Measurements from ENCODE around the gene EIF3J. TPM values are rescaled to one million over a fixed set of nuclear protein-coding genes. Genes with fewer than 3 reads are reported as not detected.
"Not testable (repeated sequence)": the region's sequence is repeated elsewhere in the genome, so short reads cannot be mapped to it uniquely, and the experiment has no call there.

Gene EIF3J
- total RNA-seq, 1 donor from 2014 or later, result 78.9 TPM

DNA sequence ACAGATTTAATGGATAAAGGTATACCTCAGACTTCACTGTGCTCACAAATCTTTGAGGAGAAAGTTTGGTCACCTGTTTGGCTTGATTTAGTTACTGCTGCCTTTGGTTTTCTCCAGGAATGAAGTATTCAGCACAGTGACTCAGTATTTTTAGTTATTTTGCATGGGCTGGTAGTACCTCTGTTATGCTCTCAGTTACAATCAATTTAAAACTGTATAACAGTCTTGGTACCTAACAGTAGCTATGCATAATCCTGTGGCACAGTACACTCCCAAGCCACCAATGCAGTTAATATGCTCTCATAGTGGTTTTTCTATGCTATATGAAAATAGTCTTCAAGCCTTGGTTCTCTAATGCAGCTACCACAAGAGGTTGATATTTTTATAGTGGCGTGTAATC, 11.9 kb upstream of the EIF3J start:
- TF ChIP-seq, protein P1, sequence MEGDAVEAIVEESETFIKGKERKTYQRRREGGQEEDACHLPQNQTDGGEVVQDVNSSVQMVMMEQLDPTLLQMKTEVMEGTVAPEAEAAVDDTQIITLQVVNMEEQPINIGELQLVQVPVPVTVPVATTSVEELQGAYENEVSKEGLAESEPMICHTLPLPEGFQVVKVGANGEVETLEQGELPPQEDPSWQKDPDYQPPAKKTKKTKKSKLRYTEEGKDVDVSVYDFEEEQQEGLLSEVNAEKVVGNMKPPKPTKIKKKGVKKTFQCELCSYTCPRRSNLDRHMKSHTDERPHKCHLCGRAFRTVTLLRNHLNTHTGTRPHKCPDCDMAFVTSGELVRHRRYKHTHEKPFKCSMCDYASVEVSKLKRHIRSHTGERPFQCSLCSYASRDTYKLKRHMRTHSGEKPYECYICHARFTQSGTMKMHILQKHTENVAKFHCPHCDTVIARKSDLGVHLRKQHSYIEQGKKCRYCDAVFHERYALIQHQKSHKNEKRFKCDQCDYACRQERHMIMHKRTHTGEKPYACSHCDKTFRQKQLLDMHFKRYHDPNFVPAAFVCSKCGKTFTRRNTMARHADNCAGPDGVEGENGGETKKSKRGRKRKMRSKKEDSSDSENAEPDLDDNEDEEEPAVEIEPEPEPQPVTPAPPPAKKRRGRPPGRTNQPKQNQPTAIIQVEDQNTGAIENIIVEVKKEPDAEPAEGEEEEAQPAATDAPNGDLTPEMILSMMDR (IDR thresholded peaks at IDR 0.05), result no peak
- Mint-ChIP-seq H3K36me3 (ENCODE audit: low read depth) (peaks cover 47% of the 10 kb centered on the region), H3K27ac (no peak overlapping the region), H3K27me3 (no peaks in the 10 kb centered on the region), H3K4me1 (peaks cover 2% of the 10 kb centered on the region), H3K9me3 (no peaks in the 10 kb centered on the region), H3K4me3 (no peak overlapping the region)
- intact Hi-C loops (cut with micrococcal nuclease), result no loop called here
- ATAC-seq (ENCODE audit: low read depth), result no peak
- DNase-seq, result no peak
- CTCF ChIA-PET, result no interaction called here
- POLR2A ChIA-PET, result interaction anchor here (0.7 kb wide), 1 partner anchor 10 kb away, joined by 4 read pairs; no protein-coding TSS in a partner anchor

DNA sequence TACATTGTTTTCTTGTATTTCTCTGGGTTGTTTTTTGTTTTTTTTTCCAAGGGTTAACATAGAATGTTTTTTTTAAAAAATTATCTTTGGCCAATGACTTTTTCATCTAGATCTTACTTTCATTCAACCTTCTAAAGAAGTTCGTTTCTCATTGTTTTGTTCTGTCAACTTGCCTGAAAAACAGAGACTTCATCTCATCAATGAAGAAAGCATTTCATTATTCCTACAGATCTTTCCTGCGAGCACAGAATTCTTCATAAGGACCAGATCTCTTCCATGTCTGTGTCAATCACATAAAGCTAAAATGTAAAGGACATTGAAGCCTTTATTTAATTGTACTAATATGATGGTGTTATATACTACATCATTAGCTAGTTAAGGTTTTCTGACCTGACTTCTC, 9.7 kb upstream of the EIF3J start:
- Mint-ChIP-seq H3K4me1 (peaks cover 2% of the 10 kb centered on the region), H3K27ac (no peak overlapping the region), H3K9me3 (no peaks in the 10 kb centered on the region), H3K27me3 (no peaks in the 10 kb centered on the region), H3K4me3 (no peak overlapping the region), H3K36me3 (ENCODE audit: low read depth) (peaks cover 34% of the 10 kb centered on the region)
- POLR2A ChIA-PET, result interaction anchor here (2.3 kb wide), 1 partner anchor 10 kb away, joined by 7 read pairs; the partner anchor contains the start of gene EIF3J
- intact Hi-C loops (cut with micrococcal nuclease), result no loop called here
- no peak for ATAC-seq (ENCODE audit: low read depth)
- no peak for DNase-seq
- CTCF ChIA-PET, result no interaction called here
- TF ChIP-seq, protein P1 (IDR thresholded peaks at IDR 0.05), result no peak

DNA sequence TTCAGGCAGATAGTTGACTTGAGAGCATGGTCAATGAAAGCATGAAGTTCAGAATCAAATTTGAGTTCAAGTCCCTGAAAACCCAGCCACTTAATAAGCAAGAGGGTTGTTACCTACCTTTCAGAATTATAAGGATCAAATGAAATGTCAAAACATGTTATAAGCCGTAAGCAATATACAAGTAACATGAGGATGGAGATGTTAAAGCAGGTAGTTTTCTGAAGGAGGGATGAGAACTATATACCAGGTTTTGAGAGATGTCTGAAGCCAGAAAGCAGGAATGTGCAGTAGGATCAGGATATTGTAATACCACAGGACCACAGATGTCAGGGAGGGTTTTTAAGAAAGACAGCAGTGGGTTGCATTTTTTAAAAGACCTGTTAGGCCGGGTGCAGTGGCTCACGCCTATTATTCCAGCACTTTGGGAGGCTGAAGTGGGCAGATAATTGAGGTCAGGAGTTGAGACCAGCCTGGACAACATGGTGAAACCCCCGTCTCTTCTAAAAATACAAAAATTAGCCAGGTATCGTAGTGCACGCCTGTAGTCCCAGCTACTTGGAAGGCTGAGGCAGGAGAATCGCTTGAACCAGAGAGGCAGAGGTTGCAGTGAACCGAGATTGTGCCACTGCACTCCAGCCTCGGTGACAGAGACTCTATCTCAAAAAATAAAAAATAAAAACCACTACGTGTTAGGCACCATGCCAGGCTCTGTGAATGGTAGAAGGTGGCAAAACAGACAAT, 6.9 kb upstream of the EIF3J start:
- Mint-ChIP-seq H3K36me3 (ENCODE audit: low read depth) (peaks cover 13% of the 10 kb centered on the region), H3K27me3 (no peaks in the 10 kb centered on the region), H3K4me1 (peaks cover 4% of the 10 kb centered on the region), H3K27ac (peak overlapping the region; percentile 3), H3K4me3 (no peak overlapping the region), H3K9me3 (no peaks in the 10 kb centered on the region)
- TF ChIP-seq, protein P1 (IDR thresholded peaks at IDR 0.05), result no peak
- no peak for DNase-seq
- intact Hi-C loops (cut with micrococcal nuclease), result no loop called here
- ATAC-seq (ENCODE audit: low read depth), result no peak
- CTCF ChIA-PET, result no interaction called here
- POLR2A ChIA-PET, result no interaction called here

DNA sequence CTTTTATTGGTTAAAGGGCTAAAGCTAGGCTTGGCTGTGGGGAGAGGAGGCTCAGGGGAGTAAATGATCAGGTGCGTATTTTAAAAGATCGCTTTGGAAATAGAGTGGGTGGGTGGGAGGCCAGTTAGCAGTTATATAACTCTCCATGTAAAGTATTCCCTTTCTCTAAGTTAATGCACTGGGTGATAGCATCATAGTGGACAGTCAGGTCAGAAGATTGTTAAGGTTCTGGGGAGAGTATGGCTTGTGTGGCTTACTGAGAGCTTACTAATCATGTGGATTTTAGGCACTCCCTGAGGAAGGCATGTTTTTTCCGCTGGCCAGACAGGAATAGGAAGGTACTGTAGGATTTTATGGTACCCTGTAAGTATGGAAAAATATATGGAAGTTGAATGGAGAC, 6.3 kb upstream of the EIF3J start:
- Mint-ChIP-seq H3K4me3 (no peak overlapping the region), H3K4me1 (peaks cover 7% of the 10 kb centered on the region), H3K27ac (no peak overlapping the region), H3K36me3 (ENCODE audit: low read depth) (peaks cover 11% of the 10 kb centered on the region), H3K27me3 (no peaks in the 10 kb centered on the region), H3K9me3 (no peaks in the 10 kb centered on the region)
- TF ChIP-seq, protein P1 (IDR thresholded peaks at IDR 0.05), result no peak
- DNase-seq, result no peak
- intact Hi-C loops (cut with micrococcal nuclease), result no loop called here
- ChIA-PET POLR2A (no interaction called here), CTCF (no interaction called here)
- no peak for ATAC-seq (ENCODE audit: low read depth)

DNA sequence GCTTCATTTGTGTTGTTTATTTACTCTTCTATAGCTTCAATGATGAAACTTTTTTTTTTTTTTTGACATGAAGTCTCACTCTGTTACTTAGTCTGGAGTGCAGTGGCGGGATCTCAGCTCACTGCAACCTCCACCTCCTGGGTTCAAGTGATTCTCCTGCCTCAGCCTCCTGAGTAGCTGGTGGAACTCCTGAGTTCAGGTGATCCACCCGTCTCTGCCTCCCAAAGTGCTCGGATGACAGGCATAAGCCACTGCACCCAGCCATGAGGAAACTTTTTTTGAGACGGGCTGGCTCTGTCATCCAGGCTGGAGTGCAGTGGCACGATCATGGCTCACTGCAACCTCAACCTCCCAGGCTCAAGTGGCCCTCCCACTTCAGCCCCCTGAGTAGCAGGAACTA, 4.7 kb upstream of the EIF3J start:
- DNase-seq; H3K4me3 Mint-ChIP-seq; H3K27me3 Mint-ChIP-seq; H3K9me3 Mint-ChIP-seq; H3K27ac Mint-ChIP-seq; ATAC-seq (ENCODE audit: low read depth); intact Hi-C loops (cut with micrococcal nuclease): not testable (repeated sequence)
- ChIA-PET CTCF (interaction anchor here (0.6 kb wide), 2 partner anchors 486 to 897 kb away, joined by 3 read pairs; no protein-coding TSS in a partner anchor), POLR2A (interaction anchor here (0.6 to 1.2 kb wide), 2 partner anchors 46 to 516 kb away, joined by 3 read pairs; no protein-coding TSS in a partner anchor)
- peaks cover 16% of the 10 kb centered on the region for H3K36me3 Mint-ChIP-seq (ENCODE audit: low read depth)
- peaks cover 15% of the 10 kb centered on the region for H3K4me1 Mint-ChIP-seq

Data from activated B cell treated with CpG ODN at 0.5 μM for 24 hours (primary cell).